ENCODE data around the gene ARHGEF19.

GRCh38 chr1:16166117-16166516 is 46.3 kb downstream of the ARHGEF19 start:
- no peak for TF ChIP-seq RARB (CRISPR knock-in tag; IDR thresholded peaks at IDR 0.05)
- no peak for TF ChIP-seq ZNF8 (CRISPR knock-in tag; IDR thresholded peaks at IDR 0.05)
